Neuronal stem cell (in vitro differentiated cells): ENCODE data around the gene ATXN10.

ENCODE experiments used
- DNase-seq: peaks from one replicate; pipeline ENCODE4 v3.0.0-alpha.2; 2013; ENCODE audit warnings: low spot score
- H2AFZ ChIP-seq: one replicate; pipeline ENCODE4 v1.6.1; 2013; ENCODE audit warnings: mild to moderate bottlenecking, low read length, inconsistent platforms
- H2AK5ac ChIP-seq: 2 replicates; pipeline ENCODE4 v1.6.1; 2013; ENCODE audit warnings: low read depth, mild to moderate bottlenecking, inconsistent platforms, low read length, moderate library complexity, mixed read lengths
- H2BK120ac ChIP-seq: 2 replicates; pipeline ENCODE4 v1.6.1; 2013; ENCODE audit warnings: low read depth, mild to moderate bottlenecking, inconsistent platforms, low read length, moderate library complexity, mixed read lengths
- H2BK12ac ChIP-seq: one replicate; pipeline ENCODE4 v1.6.1; 2013; ENCODE audit warnings: low read length, inconsistent platforms
- H2BK15ac ChIP-seq: 2 replicates; pipeline ENCODE4 v1.6.1; 2013; ENCODE audit warnings: mild to moderate bottlenecking, low read length, inconsistent platforms, mixed read lengths
- H2BK5ac ChIP-seq: one replicate; pipeline ENCODE4 v1.6.1; 2013; ENCODE audit warnings: inconsistent platforms, mild to moderate bottlenecking, low read length, moderate library complexity
- H3K14ac ChIP-seq: one replicate; pipeline ENCODE4 v1.6.1; 2013; ENCODE audit warnings: low read length, inconsistent platforms
- H3K18ac ChIP-seq: 2 replicates; pipeline ENCODE4 v1.6.1; 2013; ENCODE audit warnings: low read length, inconsistent platforms
- H3K23ac ChIP-seq: 2 replicates; pipeline ENCODE4 v1.6.1; 2013; ENCODE audit warnings: low read depth, mild to moderate bottlenecking, mixed read lengths, low read length, inconsistent platforms; ENCODE audit not compliant: poor library complexity
- H3K27ac ChIP-seq: replicated peaks from 3 replicates; pipeline ENCODE4 v1.5.1; 2013; ENCODE audit warnings: low read length, inconsistent platforms
- H3K27me3 ChIP-seq, 3 experiments: 2 replicates each; pipeline ENCODE4 v1.6.1; 2013; ENCODE audit warnings: low read length in 3 of 3, mild to moderate bottlenecking in 2 of 3, inconsistent platforms in 1 of 3, low read depth in 1 of 3, mixed read lengths in 1 of 3, moderate library complexity in 1 of 3; ENCODE audit not compliant: control insufficient read depth in 3 of 3, insufficient read depth in 3 of 3
- H3K36me3 ChIP-seq, 2 donors: replicated peaks in 1 of 2; 2 replicates each; pipeline ENCODE4 v1.6.1; 2013; ENCODE audit warnings: low read length in 2 of 2; ENCODE audit not compliant: control insufficient read depth in 2 of 2, insufficient read depth in 2 of 2
- H3K4ac ChIP-seq: 2 replicates; pipeline ENCODE4 v1.6.1; 2013; ENCODE audit warnings: inconsistent platforms, mild to moderate bottlenecking, low read length, moderate library complexity
- H3K4me1 ChIP-seq, 2 donors: 1 replicate in 1 of 2; 2 replicates in 1 of 2; pipeline ENCODE4 v1.6.1; 2013; ENCODE audit warnings: low read length in 2 of 2, low read depth in 1 of 2; ENCODE audit not compliant: control insufficient read depth in 2 of 2, insufficient read depth in 1 of 2
- H3K4me2 ChIP-seq: one replicate; pipeline ENCODE4 v1.6.1; 2013; ENCODE audit warnings: mild to moderate bottlenecking, low read length, inconsistent platforms; ENCODE audit not compliant: insufficient read depth, poor library complexity, severe bottlenecking
- H3K4me3 ChIP-seq, 2 donors: 2 replicates each; pipeline ENCODE4 v1.5.1; 2013; ENCODE audit warnings: low read length in 2 of 2, mild to moderate bottlenecking in 2 of 2, inconsistent platforms in 1 of 2, moderate library complexity in 1 of 2
- H3K79me1 ChIP-seq: one replicate; pipeline ENCODE4 v1.6.1; 2013; ENCODE audit warnings: low read depth, mild to moderate bottlenecking, inconsistent platforms, low read length, moderate library complexity
- H3K9ac ChIP-seq: one replicate; pipeline ENCODE4 v1.6.1; 2013; ENCODE audit warnings: mild to moderate bottlenecking, low read depth, low read length, inconsistent platforms; ENCODE audit not compliant: poor library complexity
- H3K9me3 ChIP-seq, 2 donors: replicated peaks in 1 of 2; 2 replicates each; pipeline versions ENCODE3 to v1.6.1; 2013; ENCODE audit warnings: low read length in 2 of 2, mild to moderate bottlenecking in 2 of 2, inconsistent platforms in 1 of 2, low read depth in 1 of 2, mixed read lengths in 1 of 2, moderate library complexity in 1 of 2; ENCODE audit not compliant: control insufficient read depth in 2 of 2, insufficient read depth in 1 of 2
- H4K8ac ChIP-seq: one replicate; pipeline ENCODE4 v1.6.1; 2013; ENCODE audit warnings: low read depth, mild to moderate bottlenecking, inconsistent platforms, low read length, moderate library complexity
- H4K91ac ChIP-seq: one replicate; pipeline ENCODE4 v1.6.1; 2013; ENCODE audit warnings: low read length, low read depth, mild to moderate bottlenecking, inconsistent platforms; ENCODE audit not compliant: poor library complexity
- WGBS, 2 donors: extraction: QIAGEN DNeasy Blood & Tissue Kit; methylation state at CpG; one replicate each; pipeline ENCODE4 v1.1.7; 2013; ENCODE audit warnings: missing lambda C conversion rate in 2 of 2, mixed read lengths in 1 of 2; ENCODE audit not compliant: insufficient read length in 2 of 2, insufficient replicate concordance in 1 of 2; ENCODE audit errors: extremely low coverage in 2 of 2; 5-methylcytosine and 5-hydroxymethylcytosine counted together

The ATXN10 gene

GRCh38 chr22:45683680-45684079 lies 12.0 kb downstream of the ATXN10 start:
- Histone ChIP-seq H2BK15ac (no peak overlapping the region), H2BK120ac (no peak overlapping the region), H2BK12ac (no peak overlapping the region), H3K4ac (no peak overlapping the region), H3K14ac (no peak overlapping the region), H3K27ac (no peak overlapping the region), H3K4me1 (peaks cover 6 to 9% of the 10 kb centered on the region in 2 donors), H3K18ac (no peak overlapping the region), H4K8ac (no peak overlapping the region), H3K9me3 (no peaks in the 10 kb centered on the region), H2BK5ac (no peak overlapping the region), H3K4me3 (no peak overlapping the region), H3K23ac (no peak overlapping the region), H3K79me1 (no peaks in the 10 kb centered on the region), H3K36me3 (peaks cover 0 to 13% of the 10 kb centered on the region in 2 donors), H3K9ac (no peak overlapping the region), H4K91ac (no peak overlapping the region), H3K4me2 (no peak overlapping the region), H2AK5ac (no peak overlapping the region), H2AFZ (no peak overlapping the region), H3K27me3 (no peaks in the 10 kb centered on the region)
- no peak for DNase-seq
- no CpG with 5 or more reads among the region's 2 CpGs for WGBS, 2 donors

- Histone ChIP-seq H3K4me3 (no peak overlapping the region), H3K14ac (no peak overlapping the region), H3K18ac (no peak overlapping the region), H4K91ac (no peak overlapping the region), H3K27ac (no peak overlapping the region), H2BK12ac (no peak overlapping the region), H3K4me2 (no peak overlapping the region), H3K4me1 (peaks cover 6 to 9% of the 10 kb centered on the region in 2 donors), H2AFZ (no peak overlapping the region), H2BK120ac (no peak overlapping the region), H4K8ac (no peak overlapping the region), H3K9me3 (no peaks in the 10 kb centered on the region), H3K36me3 (peaks cover 0 to 14% of the 10 kb centered on the region in 2 donors), H3K79me1 (no peaks in the 10 kb centered on the region), H3K4ac (no peak overlapping the region), H3K27me3 (no peaks in the 10 kb centered on the region), H2AK5ac (no peak overlapping the region), H2BK5ac (no peak overlapping the region), H2BK15ac (no peak overlapping the region), H3K9ac (no peak overlapping the region), H3K23ac (no peak overlapping the region)
- DNase-seq, result no peak
- no CpG with 5 or more reads among the region's 4 CpGs for WGBS, 2 donors
These were observed 12.5 kb downstream of the ATXN10 start for GRCh38 chr22:45684169-45684568.

GRCh38 chr22:45684752-45685574 lies 13.3 kb downstream of the ATXN10 start:
- no CpG with 5 or more reads among the region's 5 CpGs for WGBS, 2 donors
- Histone ChIP-seq H3K9ac (no peak overlapping the region), H3K4me3 (no peak overlapping the region), H3K18ac (no peak overlapping the region), H3K9me3 (no peaks in the 10 kb centered on the region), H2BK5ac (no peak overlapping the region), H4K8ac (no peak overlapping the region), H3K23ac (no peak overlapping the region), H2BK15ac (no peak overlapping the region), H3K27me3 (no peaks in the 10 kb centered on the region), H2BK120ac (no peak overlapping the region), H2BK12ac (no peak overlapping the region), H3K79me1 (no peaks in the 10 kb centered on the region), H3K14ac (no peak overlapping the region), H3K4me1 (peaks cover 4 to 9% of the 10 kb centered on the region in 2 donors), H4K91ac (no peak overlapping the region), H3K27ac (no peak overlapping the region), H2AFZ (no peak overlapping the region), H3K36me3 (peaks cover 0 to 20% of the 10 kb centered on the region in 2 donors), H3K4me2 (no peak overlapping the region), H2AK5ac (no peak overlapping the region), H3K4ac (no peak overlapping the region)
- no peak for DNase-seq

- H4K91ac ChIP-seq, result no peak overlapping the region
- H2BK5ac ChIP-seq, result no peak overlapping the region
- no peaks in the 10 kb centered on the region for H3K79me1 ChIP-seq
- H3K4me1 ChIP-seq, result peaks cover 4 to 9% of the 10 kb centered on the region in 2 donors
- no peaks in the 10 kb centered on the region for H3K9me3 ChIP-seq
- H3K14ac ChIP-seq, result no peak overlapping the region
- no peak overlapping the region for H3K4ac ChIP-seq
- no peak overlapping the region for H3K18ac ChIP-seq
- H4K8ac ChIP-seq, result no peak overlapping the region
- no peak overlapping the region for H2AFZ ChIP-seq
- DNase-seq, result no peak
- no peak overlapping the region for H2AK5ac ChIP-seq
- no peak overlapping the region for H3K23ac ChIP-seq
- H2BK120ac ChIP-seq, result no peak overlapping the region
- H3K36me3 ChIP-seq, result peaks cover 0 to 30% of the 10 kb centered on the region in 2 donors
- H3K4me2 ChIP-seq, result no peak overlapping the region
- WGBS, 2 donors, result no CpG with 5 or more reads among the region's 2 CpGs
- H2BK15ac ChIP-seq, result no peak overlapping the region
- H2BK12ac ChIP-seq, result no peak overlapping the region
- H3K9ac ChIP-seq, result no peak overlapping the region
- no peak overlapping the region for H3K4me3 ChIP-seq
- no peaks in the 10 kb centered on the region for H3K27me3 ChIP-seq
- no peak overlapping the region for H3K27ac ChIP-seq
These were observed 14.4 kb downstream of the ATXN10 start for GRCh38 chr22:45686004-45686403.
